Stimulated activated CD8-positive, alpha-beta memory T cell treated with anti-CD3 and anti-CD28 coated beads, Interleukin-7, amount 100 ng/mL, for 24 hours (primary cell): ENCODE data around the gene NRXN3.

Experiments
- DNase-seq: peaks from one replicate; pipeline ENCODE4 v3.0.0-alpha.2; 2020; ENCODE audit warnings: low read depth

NRXN3 gene

DNA sequence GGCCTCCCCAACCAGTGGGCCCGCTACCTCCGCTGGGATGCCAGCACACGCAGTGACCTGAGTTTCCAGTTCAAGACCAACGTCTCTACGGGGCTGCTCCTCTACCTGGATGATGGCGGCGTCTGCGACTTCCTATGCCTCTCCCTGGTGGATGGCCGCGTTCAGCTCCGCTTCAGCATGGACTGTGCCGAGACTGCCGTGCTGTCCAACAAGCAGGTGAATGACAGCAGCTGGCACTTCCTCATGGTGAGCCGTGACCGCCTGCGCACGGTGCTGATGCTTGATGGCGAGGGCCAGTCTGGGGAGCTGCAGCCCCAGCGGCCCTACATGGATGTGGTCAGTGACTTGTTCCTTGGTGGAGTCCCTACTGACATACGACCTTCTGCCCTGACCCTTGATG lies 73.0 kb downstream of the NRXN3 start:
- DNase-seq: no peak

DNA sequence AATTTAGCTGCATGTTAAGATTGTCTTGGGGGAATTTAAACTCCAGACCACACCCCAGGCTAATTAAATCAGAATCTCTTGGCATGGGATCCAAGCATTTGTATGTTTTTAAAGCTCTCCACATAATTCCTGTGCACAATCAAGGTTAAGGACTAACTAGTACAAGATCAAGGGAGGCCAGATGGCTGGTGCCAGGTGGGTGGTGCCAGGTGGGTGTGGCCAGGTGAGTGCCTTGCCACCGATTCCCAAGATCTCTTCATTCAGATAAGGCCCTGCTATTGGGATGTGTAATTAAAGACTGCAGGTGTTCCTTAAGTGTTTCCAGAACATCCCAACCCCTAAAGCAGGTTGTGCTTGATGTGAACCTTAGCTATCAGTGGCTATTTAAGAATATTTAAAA lies 75.1 kb downstream of the NRXN3 start:
- no peak for DNase-seq

DNA sequence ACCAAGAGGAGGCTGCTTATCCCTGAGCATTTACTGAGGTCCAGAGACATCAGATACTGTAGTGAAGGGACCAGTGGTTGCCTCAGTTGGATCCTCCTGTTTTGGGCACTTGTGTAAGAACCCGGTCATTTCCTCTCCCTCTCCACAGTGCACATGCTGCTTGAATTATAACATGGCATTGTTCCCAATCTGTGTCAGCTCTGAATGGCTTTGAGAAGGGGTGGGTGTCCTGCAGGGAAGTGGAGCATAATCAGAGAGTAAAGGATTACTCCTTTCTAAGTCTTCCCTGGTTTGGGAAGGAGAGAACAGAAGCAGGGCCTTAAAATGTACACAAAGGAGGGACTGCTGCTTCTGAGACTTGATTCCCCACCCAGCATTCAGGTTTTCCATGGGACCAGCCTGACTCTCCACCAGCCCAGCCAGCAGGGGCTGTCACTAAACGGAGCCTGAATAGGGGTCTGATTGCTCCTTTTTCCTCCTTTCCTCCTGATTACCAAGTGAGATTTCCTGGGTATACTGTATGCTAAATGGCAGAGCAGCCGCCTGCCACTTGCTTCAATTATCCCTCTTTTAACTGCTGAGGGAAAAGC lies 78.4 kb downstream of the NRXN3 start:
- no peak for DNase-seq

DNA sequence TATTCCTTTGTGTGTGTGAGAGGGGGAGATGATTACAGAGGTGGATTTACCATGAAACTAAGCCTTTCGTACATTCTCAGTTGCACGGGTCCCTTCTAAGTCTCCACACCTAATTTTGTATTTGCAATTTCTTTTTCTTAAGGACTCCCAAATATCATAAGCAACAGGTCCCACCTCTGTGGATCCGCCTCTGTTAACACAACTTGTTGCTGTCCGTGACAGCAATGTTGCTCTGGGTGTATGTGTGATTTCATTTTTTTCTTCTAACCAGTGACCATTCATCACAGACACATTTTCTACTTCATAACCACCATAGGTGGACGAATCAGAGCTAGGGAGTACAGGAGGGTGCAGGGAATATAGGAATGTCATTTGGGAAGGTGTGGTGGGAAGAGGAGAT lies 81.1 kb downstream of the NRXN3 start:
- no peak for DNase-seq

DNA sequence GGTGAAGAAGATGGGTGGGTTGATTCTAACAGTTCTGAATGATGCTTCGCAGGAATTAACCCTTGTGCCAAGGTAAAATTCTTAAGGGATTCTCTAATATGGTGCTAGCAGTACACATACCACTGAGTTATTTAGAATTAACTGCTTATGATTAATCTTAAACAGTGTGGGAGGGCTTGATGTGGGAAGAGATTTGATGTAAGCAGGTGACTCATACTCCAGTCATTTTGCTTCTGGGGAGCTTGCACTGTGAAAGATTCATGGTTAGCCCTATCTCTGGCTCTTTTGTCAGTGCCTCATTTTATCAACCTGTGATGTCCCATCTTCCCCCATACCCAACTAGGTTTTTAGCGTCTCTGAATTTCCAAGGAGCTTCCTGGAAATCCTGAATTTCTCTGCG lies 83.8 kb downstream of the NRXN3 start:
- DNase-seq: no peak

DNA sequence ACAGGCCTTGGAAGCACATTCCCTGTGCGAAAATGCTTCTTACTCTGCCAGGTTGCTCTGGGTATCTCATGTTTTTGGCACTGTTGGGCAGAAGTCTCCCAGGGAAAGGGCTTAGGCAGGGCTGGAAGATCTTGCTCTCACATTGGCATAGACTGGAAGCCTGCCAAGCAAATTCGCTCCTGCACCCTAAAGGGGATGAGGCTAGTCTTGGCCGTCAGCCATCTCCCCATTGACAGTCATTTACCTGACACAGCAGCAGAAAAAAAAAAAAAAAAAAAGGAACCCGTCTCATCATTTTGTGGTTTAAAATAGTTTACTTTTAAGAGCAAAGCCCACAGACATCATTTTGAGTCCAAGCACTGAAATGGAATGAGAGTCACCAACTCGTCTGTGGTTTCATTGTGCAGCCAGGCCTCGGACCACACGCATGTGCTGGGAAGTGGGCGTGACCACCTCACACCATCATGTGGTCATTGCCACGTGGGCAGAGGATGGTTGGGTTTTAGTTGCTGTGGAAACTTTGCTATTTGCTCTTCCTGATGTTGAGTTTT lies 84.8 kb downstream of the NRXN3 start:
- no peak for DNase-seq

DNA sequence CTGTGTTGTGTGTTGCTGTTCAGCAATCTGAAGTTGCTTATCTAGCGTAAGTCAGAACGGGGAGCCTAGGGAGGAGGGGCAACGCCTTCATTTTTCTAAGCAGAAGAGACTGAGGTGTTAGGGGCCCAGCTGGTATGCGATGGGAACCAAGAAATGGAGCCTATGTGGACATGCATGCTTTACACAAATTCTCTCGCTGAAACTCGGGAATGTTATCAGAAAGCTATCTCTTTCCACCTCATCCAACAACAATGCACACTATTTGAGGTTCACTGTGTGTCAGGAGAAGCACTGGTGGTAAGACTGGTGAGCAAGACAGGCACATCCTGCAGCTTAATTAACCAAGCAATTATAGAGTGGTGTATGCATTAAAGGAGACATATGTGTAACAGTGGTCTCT lies 89.7 kb downstream of the NRXN3 start:
- DNase-seq: no peak

DNA sequence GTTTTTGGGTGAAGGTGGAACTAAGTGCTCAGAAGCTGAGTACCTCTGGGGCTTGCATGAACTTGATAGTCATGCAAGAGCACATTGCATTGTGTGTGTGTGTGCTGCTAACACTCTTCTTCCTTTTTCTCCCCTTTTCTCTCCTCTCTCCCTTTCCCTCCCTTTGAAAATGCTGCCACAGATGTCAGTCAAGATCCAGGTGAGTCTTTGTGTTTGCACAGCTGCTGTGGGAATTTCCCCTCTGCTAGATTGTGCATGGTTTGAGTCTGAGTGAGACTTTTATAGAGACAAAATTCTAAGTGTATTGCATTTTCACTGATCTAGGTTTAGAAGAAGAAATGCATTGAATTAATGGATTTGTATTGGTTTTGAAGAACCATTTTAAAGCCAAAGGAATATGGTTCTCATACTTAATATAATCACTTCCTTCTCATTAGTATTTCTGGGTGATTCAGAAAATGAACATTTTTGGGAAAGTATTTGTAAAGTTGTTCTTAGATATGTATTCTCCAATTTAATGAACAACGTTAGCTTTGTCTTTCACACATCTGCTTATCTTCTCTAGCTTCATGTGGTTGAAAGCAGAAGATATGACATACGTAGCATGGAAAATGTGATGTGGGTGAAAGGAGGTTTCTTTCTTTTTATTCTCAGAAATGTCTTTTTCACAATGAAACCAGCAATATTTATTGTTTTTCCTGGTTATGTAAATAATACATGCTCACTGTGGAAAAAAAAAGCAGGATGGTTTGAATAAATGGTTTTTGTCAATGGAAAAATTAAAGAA lies 108.5 kb downstream of the NRXN3 start:
- no peak for DNase-seq

DNA sequence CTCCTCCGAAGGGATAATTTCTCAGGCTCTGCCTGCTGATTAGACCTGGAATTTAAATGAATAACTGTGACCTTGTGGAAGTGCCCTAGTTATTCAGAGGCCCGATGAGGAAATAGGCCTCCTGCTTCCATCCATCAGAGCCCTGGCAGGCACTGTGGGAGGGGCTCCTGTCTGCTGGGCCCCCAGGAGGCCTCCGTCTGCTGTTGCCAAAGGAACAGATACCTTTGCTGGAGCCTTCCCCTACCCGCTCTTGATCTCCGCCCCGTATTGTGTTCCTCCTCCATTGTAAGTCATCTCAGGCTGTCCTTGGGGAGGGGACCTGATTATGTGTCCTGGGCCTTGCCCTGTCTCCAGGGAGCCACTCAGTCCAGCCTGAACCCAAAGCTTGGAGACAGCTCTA lies 112.3 kb downstream of the NRXN3 start:
- DNase-seq: no peak

DNA sequence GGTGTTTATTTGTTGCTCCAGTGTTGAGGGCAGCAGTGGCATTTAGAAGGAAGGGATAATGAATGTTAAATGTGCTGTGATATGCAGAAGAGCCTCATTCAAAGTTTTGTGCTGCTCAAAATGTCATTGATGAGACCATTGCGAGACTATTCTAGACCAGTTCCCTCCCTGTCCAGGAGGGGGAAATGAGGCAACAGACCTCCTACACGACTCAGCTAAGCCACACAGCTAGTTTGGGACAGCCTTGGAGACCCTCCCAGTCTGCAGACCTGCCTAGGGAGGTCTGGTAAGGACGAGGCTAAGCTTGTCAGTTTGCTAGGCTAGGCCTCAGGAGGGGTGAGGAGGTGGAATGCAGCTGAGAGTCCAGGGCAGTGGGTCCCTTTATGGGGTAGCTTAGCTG lies 116.0 kb downstream of the NRXN3 start:
- DNase-seq: no peak

DNA sequence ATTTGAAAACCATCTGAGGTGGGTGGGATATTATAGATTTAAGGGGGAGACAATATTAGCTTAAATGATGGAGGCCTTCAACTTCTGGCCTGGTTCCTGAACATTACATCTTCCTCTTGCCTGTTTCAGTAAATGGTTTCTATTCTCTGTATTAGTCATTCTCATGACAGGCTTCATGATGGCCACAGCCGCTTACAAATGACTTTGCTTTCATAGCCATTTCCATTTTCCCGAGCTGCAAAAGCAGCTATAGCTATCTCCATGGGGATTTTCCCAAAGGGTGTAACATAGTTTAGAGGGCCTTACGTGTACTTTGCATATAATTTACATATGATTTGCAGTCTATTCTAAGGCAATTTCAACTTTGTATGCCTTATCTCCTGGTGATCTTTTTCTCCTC lies 121.8 kb downstream of the NRXN3 start:
- no peak for DNase-seq

DNA sequence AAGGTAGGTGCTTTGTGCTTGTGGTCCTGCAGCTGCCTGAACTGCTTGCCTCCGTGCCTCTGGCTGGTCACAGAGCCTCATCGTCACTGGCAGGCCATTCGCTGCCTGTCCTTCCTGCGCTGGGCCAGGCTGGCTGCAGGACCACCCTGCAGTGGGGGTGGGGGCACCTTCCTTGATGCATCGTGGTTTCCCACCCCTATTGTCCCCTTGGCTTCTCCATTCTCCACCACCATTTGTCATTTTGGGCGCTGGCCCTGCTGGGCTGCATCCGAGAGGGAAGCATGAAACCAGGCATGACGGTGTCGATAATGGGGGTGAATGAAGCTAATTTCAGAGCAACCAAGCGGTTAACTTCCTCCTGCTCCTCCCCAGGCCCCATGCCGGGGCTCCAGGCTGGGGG lies 127.7 kb downstream of the NRXN3 start:
- DNase-seq: no peak

DNA sequence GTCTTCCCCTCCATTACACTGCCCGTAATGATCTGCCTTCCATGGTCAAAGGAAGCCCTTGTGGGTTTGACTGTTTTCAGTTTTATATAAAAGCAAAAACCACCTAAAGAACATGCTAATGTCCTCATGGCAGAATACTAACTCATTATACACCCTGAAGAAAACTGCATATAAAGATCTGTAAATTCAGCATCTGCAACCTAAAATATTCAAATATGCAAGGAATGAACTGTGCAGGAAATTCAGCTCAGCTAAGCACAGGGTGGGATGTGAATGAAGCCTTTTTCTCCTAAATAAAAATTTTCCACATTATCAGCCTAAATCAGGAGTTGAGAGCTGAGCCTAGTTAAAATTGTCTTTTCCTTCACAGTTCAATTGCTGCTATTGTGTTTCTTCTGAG lies 128.1 kb downstream of the NRXN3 start:
- no peak for DNase-seq

DNA sequence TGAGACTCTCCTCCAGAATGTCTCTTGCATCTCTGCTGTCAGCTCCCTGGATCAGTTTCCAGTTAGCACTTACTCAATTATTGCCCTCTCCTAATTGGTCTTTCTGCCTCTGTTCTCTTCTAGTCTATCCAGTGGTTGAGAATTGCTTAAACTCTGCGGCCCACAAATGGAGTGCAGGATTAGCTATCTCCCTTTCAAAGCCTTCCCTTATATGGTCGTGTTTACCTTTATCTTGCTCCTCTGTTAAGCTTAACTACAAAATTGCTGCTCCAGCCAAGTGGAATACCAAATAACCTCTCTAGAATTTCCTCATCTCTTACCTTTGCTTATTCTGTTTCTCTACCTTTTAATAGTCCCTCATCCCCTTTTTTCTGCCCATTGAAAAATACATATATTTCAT lies 132.7 kb downstream of the NRXN3 start:
- DNase-seq: no peak

DNA sequence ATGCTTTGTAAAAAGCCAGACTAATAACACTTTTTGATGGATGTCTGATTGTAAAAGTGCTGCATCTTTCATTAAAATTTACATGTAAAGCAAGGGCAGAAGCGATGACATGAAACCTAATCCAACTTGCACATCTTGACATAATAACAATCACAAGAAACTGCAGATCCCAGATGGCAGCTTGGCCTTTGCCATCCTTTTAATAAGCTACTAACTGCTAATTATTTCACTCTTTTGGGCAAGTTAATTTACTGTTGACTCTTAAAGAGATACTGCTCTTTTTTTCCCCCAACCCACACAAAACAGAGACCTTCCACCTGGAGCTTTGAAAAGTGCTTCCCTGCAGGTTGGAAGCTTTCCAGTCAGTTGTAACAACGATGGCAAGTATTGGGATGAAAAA lies 137.5 kb downstream of the NRXN3 start:
- no peak for DNase-seq

DNA sequence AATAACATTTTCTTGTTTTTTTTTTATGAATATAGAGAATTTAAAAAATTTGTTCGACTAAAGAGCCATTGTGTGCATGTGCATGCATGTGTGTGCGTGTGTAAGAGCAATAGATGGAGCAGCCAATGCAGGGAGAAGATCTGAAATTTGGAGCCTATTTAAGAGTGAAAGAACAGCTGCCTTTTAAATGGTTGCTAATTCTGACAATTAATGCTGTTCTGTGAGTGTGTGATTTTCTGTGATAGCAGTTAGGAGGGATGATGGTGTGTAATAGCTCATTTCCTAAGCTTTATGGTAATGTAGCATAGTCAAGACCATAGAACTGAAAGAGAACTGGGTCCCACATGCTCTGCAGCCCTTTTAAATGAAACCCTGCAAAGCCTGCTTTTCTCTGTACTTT lies 137.9 kb downstream of the NRXN3 start:
- no peak for DNase-seq

DNA sequence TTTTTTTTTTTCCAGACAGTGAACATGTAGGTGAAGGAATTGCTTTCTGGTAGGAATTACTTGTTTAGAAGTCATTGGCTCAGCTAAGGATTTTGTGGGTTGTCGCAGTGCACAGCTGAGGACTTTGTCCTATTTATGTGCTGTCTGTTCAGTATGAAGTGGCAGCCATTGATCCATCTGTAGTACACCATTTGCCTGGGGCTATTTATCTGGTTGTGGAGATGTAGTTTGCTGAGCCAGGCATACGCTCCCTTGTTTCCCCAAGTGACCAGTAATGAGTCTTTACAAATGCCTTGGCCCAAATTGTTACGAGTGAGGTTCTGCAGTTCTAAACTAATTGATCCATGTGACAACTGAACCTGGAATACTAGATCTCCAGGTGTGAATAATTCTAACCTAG lies 140.1 kb downstream of the NRXN3 start:
- DNase-seq: no peak

DNA sequence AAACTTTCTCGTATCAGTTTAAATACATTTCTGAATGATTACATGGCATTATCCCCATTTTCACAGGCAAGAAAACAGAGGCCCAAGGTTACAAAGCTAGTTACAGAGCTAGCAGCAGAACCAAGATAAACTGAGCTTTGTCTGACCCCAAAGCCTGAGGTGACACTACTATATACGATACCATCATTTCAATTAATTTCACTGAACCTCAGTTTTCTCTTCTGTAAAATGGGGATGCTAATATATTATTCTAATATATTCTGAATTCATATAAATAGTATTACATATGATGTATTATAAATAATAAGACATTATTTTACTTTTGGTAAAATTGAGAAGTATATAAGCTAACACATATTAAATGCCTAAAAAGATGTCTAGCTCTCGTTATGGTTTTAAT lies 143.3 kb downstream of the NRXN3 start:
- DNase-seq: no peak

DNA sequence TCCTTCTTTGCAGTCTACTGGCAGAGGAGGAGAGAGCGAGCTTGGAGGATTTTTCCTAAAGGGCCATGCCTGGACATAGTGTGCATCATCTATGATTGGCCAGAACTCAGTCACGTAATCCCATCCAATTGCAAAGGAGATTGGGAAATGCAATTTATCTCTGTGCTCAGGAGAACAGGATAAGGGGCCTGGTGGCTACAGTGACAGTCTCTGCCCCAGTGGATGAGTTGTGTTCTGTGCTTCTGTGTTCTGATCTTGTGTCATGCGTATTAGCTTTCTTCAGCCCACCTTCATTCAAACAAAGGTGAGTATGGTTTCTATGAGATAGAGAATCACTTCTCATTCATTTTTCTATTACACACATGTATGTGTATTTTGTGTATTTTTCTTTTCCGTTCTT lies 144.3 kb downstream of the NRXN3 start:
- no peak for DNase-seq

DNA sequence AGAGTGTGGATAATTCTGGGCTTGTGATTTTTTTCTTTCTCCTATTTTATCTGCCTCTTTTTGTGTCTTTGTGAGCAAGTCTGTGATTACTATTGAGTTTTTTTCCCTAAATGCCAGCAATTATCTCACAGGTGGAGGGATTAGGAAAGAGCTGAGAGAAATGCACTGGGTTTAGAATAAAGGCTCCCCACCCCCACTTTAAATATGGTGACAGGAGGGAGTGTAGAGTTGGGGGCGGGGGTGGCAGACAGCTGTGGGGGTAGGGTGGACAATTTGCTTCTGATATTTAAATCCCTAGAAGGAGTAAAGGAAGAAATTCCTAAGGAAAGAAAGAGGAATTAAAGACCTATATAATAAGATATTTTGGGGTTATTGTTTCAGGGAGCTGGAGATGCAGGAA lies 145.9 kb downstream of the NRXN3 start:
- no peak for DNase-seq

DNA sequence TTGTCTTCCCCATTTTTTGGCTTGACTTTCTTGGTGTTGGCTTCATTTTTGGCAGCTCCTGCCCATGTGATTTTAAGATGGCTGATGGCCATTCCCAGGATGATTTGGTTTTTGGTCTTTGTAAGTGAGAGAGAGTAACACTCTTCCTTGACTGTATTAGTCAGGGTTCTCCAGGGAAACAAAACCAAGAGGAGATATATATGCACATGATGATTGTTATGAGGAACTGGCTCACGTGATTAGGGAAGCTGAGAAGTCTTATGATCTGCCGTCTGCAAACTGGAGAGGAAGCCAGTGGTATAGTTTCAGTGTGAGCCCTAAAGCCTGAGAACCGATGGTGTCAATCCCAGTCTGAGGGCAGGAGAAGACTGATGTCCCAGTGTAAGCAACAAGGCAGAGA lies 146.6 kb downstream of the NRXN3 start:
- no peak for DNase-seq

DNA sequence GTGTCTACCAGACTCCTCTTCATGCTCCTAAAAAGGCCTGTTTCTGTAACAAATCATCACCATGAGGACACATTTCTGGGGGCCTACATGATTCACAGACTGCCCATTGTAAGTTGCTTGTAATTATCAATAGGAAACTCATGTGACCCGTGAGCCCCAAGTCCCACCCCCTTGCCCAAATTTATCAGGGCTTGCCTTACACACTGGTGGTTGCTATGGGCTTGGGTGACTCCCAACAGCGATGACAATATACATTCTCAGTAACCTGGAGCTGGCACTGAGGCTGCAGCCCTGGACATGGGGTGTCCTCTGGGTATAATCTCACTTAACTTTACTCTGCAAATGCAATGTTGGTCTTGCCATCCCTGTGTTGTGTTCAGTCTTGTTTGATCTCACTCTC lies 149.2 kb downstream of the NRXN3 start:
- DNase-seq: no peak

DNA sequence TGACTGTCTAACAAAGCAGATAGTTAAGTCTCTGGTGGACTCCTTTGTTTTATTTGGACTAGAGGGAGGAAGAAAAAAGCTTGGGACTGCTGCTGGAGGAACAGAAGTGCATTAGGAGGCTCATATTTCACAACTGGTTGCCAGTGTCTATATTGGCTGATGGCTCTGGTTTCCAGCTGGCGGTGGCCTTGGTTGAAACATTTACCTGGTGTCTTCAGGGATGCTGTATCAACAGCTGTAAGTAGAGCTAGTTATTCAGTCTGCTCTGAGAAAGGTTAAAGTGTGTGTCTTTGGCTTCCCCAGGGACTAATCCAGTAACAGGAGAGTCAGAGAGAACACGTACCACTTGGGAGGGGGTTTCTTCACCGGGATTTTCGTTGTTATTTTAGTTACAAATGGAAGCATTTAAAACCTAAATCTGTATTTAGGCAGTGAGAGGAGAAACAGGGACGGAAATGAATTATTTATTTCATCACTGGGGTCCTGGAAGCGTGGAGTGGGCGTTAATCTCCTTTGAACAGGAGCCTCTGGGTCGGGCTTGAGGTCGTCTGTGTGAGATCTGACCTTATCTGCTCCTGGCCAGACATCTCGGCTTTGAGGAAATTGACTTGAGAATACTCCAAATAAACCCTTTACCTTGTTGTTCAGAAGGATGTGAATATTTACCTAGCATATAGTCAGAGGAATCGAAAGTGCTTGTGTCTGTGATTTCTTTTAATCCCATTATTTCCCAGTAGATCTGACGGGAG lies 149.9 kb downstream of the NRXN3 start:
- DNase-seq: no peak
